Endothelial cell of umbilical vein (primary cell): ENCODE results near the gene PLEKHJ1. TPM values are rescaled to one million over a fixed set of nuclear protein-coding genes. Genes with fewer than 3 reads are reported as not detected.

Source experiments
- BruUV-seq: library from RNA; stranded (reverse); fragments of 400-500 nt; replicated peaks from 2 replicates; lab custom pipeline; 2021; lab: Mats Ljungman, UMichigan
- CTCF ChIA-PET: fragments of 300-600, 350-600 bp; sonication (Branson Sonifier 250); formaldehyde crosslinking; loops from one replicate; lab custom pipeline; 2021; ENCODE audit warnings: antibody characterized with exemption, inconsistent platforms; lab: Charles Lee
- POLR2A ChIA-PET: fragments of 300-600, 350-600 bp; sonication (Branson Sonifier 250); formaldehyde crosslinking; loops from one replicate; lab custom pipeline; 2021; ENCODE audit warnings: antibody characterized with exemption, inconsistent platforms; lab: Charles Lee
- DNase-seq: peaks from one replicate; pipeline ENCODE4 v3.0.0-alpha.2; 2011; ENCODE audit warnings: low read depth, low spot score
- FAIRE-seq: peaks from 2 replicates; lab custom pipeline; 2011; peaks lifted over from hg19 to GRCh38; lab: Jason Lieb, UNC
- H2AFZ ChIP-seq: 2 replicates; pipeline ENCODE4 v1.6.0; 2012; ENCODE audit warnings: low read depth, low read length, control low read depth, inconsistent platforms
- H3K27ac ChIP-seq: 2 replicates; pipeline ENCODE4 v1.5.1; 2011; ENCODE audit warnings: low read depth, mild to moderate bottlenecking, control low read depth, low read length, moderate library complexity; ENCODE audit not compliant: insufficient read depth
- H3K27me3 ChIP-seq, 2 experiments: 2 replicates each; pipeline versions ENCODE4 v1.6.0 to v1.6.1; 2011; ENCODE audit warnings: low read length in 2 of 2, mixed read lengths in 1 of 2; ENCODE audit not compliant: control insufficient read depth in 2 of 2, insufficient read depth in 2 of 2
- H3K36me3 ChIP-seq, 2 experiments: 2 replicates in 1 of 2; 3 replicates in 1 of 2; pipeline ENCODE4 v1.5.1; 2011; ENCODE audit warnings: low read length in 2 of 2, mild to moderate bottlenecking in 1 of 2, moderate library complexity in 1 of 2; ENCODE audit not compliant: control insufficient read depth in 2 of 2, insufficient read depth in 2 of 2; ENCODE audit errors: extremely low read depth in 1 of 2
- H3K4me1 ChIP-seq: 3 replicates; pipeline ENCODE4 v1.5.1; 2011; ENCODE audit warnings: mild to moderate bottlenecking, low read length; ENCODE audit not compliant: control insufficient read depth, insufficient read depth; ENCODE audit errors: extremely low read depth
- H3K4me2 ChIP-seq: 2 replicates; pipeline ENCODE4 v1.6.1; 2011; ENCODE audit warnings: low read length, control low read depth, mixed read lengths; ENCODE audit not compliant: insufficient read depth
- H3K4me3 ChIP-seq, 3 experiments: fragments of 200-600 bp in 1 of 3; sonication (generic), shearing (Covaris generic) in 1 of 3; replicated peaks in 1 of 3; 2 replicates each; pipeline ENCODE4 v1.5.1; 2011 to 2016; ENCODE audit warnings: control low read depth in 3 of 3, low read length in 3 of 3, mild to moderate bottlenecking in 2 of 3, inconsistent platforms in 1 of 3, low read depth in 1 of 3, moderate library complexity in 1 of 3; ENCODE audit not compliant: insufficient read depth in 1 of 3
- H3K79me2 ChIP-seq: 2 replicates; pipeline ENCODE4 v1.6.0; 2012; ENCODE audit warnings: low read length, inconsistent platforms; ENCODE audit not compliant: control insufficient read depth, insufficient read depth
- H3K9ac ChIP-seq: replicated peaks from 2 replicates; pipeline ENCODE3; 2011; ENCODE audit warnings: low read length, control low read depth; ENCODE audit not compliant: insufficient read depth; ENCODE audit errors: extremely low read depth
- H3K9me1 ChIP-seq: replicated peaks from 3 replicates; pipeline ENCODE4 v1.6.0; 2011; ENCODE audit warnings: mild to moderate bottlenecking, low read length; ENCODE audit not compliant: control insufficient read depth, insufficient read depth; ENCODE audit errors: extremely low read depth
- H3K9me3 ChIP-seq: replicated peaks from 2 replicates; pipeline ENCODE4 v1.5.1; 2012; ENCODE audit warnings: low read length, inconsistent platforms; ENCODE audit not compliant: control insufficient read depth, insufficient read depth
- H4K20me1 ChIP-seq: replicated peaks from 2 replicates; pipeline ENCODE3; 2011; ENCODE audit warnings: mild to moderate bottlenecking, low read length; ENCODE audit not compliant: control insufficient read depth, insufficient read depth; ENCODE audit errors: extremely low read depth
- CTCF ChIP-seq, 2 donors: IDR thresholded peaks; 1 replicate in 1 of 2; 2 replicates in 1 of 2; pipeline ENCODE4 v1.5.1; 2011; ENCODE audit warnings: low read length in 2 of 2, mild to moderate bottlenecking in 2 of 2, moderate library complexity in 2 of 2, control low read depth in 1 of 2, inconsistent platforms in 1 of 2, low read depth in 1 of 2; ENCODE audit not compliant: insufficient read depth in 1 of 2; ENCODE audit errors: extremely low read depth in 1 of 2
- EZH2 ChIP-seq: IDR thresholded peaks from 2 replicates; pipeline ENCODE4 v1.6.1; 2012; ENCODE audit warnings: borderline replicate concordance, low read depth, mild to moderate bottlenecking, moderate library complexity, low read length, inconsistent platforms; ENCODE audit not compliant: severe bottlenecking
- FOS ChIP-seq: IDR thresholded peaks from 2 replicates; pipeline ENCODE4 v1.6.1; 2011; ENCODE audit warnings: mild to moderate bottlenecking, low read length, moderate library complexity, borderline replicate concordance; ENCODE audit not compliant: insufficient read depth
- GATA2 ChIP-seq: IDR thresholded peaks from 2 replicates; pipeline ENCODE4 v1.7.0; 2011; ENCODE audit warnings: low read depth, mild to moderate bottlenecking, moderate library complexity, mixed read lengths, low read length; ENCODE audit not compliant: insufficient read length, insufficient read depth
- JUN ChIP-seq: IDR thresholded peaks from 2 replicates; pipeline ENCODE4 v1.6.1; 2011; ENCODE audit warnings: borderline replicate concordance, low read depth; ENCODE audit not compliant: insufficient read length, insufficient read depth
- MAX ChIP-seq: IDR thresholded peaks from 2 replicates; pipeline ENCODE4 v1.6.1; 2011; ENCODE audit not compliant: insufficient read depth, insufficient read length
- MYC ChIP-seq: IDR thresholded peaks from one replicate; pipeline ENCODE4 v1.6.1; 2011; ENCODE audit warnings: mild to moderate bottlenecking, low read depth, low read length
- POLR2A ChIP-seq: IDR thresholded peaks from 2 replicates; pipeline ENCODE4 v1.6.1; 2012; ENCODE audit warnings: low read depth, mild to moderate bottlenecking, control low read depth, low read length
- POLR2AphosphoS5 ChIP-seq: IDR thresholded peaks from 2 replicates; pipeline ENCODE4 v1.6.1; 2012; ENCODE audit warnings: low read depth, mild to moderate bottlenecking, control low read depth, low read length, moderate library complexity; ENCODE audit not compliant: insufficient read depth
- dilution Hi-C: fragments of 300-500 bp; cut with MboI; formaldehyde crosslinking; loops from one replicate; pipeline ENCODE4 v1.15.0; 2019; ENCODE audit warnings: low sequenced_read_pairs; ENCODE audit not compliant: extremely low pct_ligation_motif_present
- intact Hi-C: fragments of 100-400 bp; cut with micrococcal nuclease; formaldehyde crosslinking; loops from one replicate; pipeline ENCODE4 v1.10.0; 2022
- polyA plus RNA-seq, 4 experiments: library from polyadenylated mRNA; depleted of rRNA in 3 of 4; stranded (reverse) in 3 of 4; unstranded in 1 of 4; fragments of >200 nt; gene quantifications; 2 replicates each; pipeline versions ENCODE4 v1.2.1 to v1.2.3, GENCODE V29; 2011 to 2012; ENCODE audit warnings: missing spikeins in 1 of 4
- total RNA-seq: library from RNA; stranded (reverse); gene quantifications from 2 replicates; pipeline ENCODE4 v1.2.3, GENCODE V29; 2021

Gene PLEKHJ1
- total and polyA plus RNA-seq, 2 donors (not counting 3 experiments of a cell fraction or from before 2014, with no cell fraction given), result 82.4 to 115 TPM

DNA sequence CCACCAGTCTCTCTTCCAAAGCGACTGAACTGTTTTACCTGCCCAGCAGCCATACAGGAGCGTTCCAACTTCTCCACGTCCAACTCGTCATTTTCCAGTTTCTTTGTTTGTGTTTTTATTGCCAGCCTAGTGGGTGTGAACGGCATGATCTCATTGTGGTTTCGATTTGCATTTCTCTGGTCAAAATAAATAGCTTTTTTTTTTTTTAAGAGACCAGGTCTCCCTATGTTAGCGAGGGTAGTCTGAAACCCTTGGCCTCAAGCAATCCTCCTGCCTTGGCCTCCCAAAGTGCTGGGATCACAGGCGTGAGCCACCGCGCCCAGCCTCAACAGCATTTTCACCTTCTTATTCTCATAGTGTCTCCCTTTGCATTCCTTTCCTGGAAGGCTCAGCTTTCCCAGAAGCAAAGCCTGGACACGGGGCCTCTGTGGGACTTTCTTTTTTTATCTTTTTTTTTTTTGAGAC lies 24.2 kb upstream of the PLEKHJ1 start:
- ChIA-PET CTCF (interaction anchor here (1.2 to 3.0 kb wide), 7 partner anchors 9 to 377 kb away, joined by 3 to 40 read pairs (median 7); no protein-coding TSS in a partner anchor), POLR2A (no interaction called here)
- H3K79me2 ChIP-seq, result no peaks in the 10 kb centered on the region
- BruUV-seq, result no TSS peak
- TF ChIP-seq EZH2 (no peak), POLR2A (no peak), CTCF (IDR thresholded peaks at IDR 0.05; ENCODE audit: extremely low read depth in 1 of 2, insufficient read depth in 1 of 2, low read depth in 1 of 2, low read length in 2 of 2) (no peak), MYC (no peak), JUN (no peak), FOS (no peak), MAX (no peak), POLR2AphosphoS5 (no peak), GATA2 (no peak)
- no peak overlapping the region for H3K4me2 ChIP-seq
- H4K20me1 ChIP-seq, result no peaks in the 10 kb centered on the region
- no peak for DNase-seq
- H3K9me3 ChIP-seq, result no peaks in the 10 kb centered on the region
- FAIRE-seq, result no peak
- no peak overlapping the region for H3K4me3 ChIP-seq
- no peak overlapping the region for H3K9ac ChIP-seq
- dilution Hi-C loops, result no loop called here
- no peak overlapping the region for H2AFZ ChIP-seq
- intact Hi-C loops, result no loop called here
- no peaks in the 10 kb centered on the region for H3K9me1 ChIP-seq
- H3K27me3 ChIP-seq, result no peaks in the 10 kb centered on the region
- H3K4me1 ChIP-seq, result no peaks in the 10 kb centered on the region
- H3K27ac ChIP-seq, result no peak overlapping the region
- H3K36me3 ChIP-seq, result no peaks in the 10 kb centered on the region
